ENCODE data around the gene UBE2E1. TPM values are rescaled to one million over a fixed set of nuclear protein-coding genes. Genes with fewer than 3 reads are reported as not detected.
"Not testable (repeated sequence)": the region's sequence is repeated elsewhere in the genome, so short reads cannot be mapped to it uniquely, and the experiment has no call there.

The UBE2E1 gene
- total and polyA plus RNA-seq, 2 donors from 2014 or later: 69.1 to 83.2 TPM

- Histone ChIP-seq H3K9me3 (ENCODE audit: control insufficient read depth in 2 of 3, insufficient read depth in 1 of 3, low read length in 3 of 3) (no peaks in the 10 kb centered on the region), H3K4me3 (ENCODE audit: low read length in 3 of 3) (no peak overlapping the region), H3K27ac (ENCODE audit: low read depth in 2 of 2, low read length in 2 of 2) (no peak overlapping the region), H3K9ac (ENCODE audit: low read length in 3 of 3) (no peak overlapping the region), H3K4me1 (ENCODE audit: control insufficient read depth in 2 of 3, insufficient read depth in 2 of 3, low read depth in 1 of 3, low read length in 3 of 3) (peaks cover 5 to 11% (median 8%) of the 10 kb centered on the region in 3 donors), H3K36me3 (ENCODE audit: control insufficient read depth in 2 of 3, insufficient read depth in 3 of 3, low read length in 3 of 3) (no peaks in the 10 kb centered on the region), H3K27me3 (ENCODE audit: control insufficient read depth, insufficient read depth, low read length) (no peaks in the 10 kb centered on the region)
- no peak for TF ChIP-seq CTCF (IDR thresholded peaks at IDR 0.05; ENCODE audit: borderline replicate concordance, extremely low read depth, insufficient read depth)
- intact Hi-C loops (cut with DNase I): no loop called here
- DNase-seq (peak in 3 of 5 donors; percentile 34 to 74 (median 57)), FAIRE-seq (no peak)
Measured at GRCh38 chr3:23869977-23870662, 64.4 kb downstream of the UBE2E1 start.

- intact Hi-C loops (cut with DNase I): not testable (repeated sequence)
Measured at GRCh38 chr3:23870663-23871043, 64.9 kb downstream of the UBE2E1 start.

DNA sequence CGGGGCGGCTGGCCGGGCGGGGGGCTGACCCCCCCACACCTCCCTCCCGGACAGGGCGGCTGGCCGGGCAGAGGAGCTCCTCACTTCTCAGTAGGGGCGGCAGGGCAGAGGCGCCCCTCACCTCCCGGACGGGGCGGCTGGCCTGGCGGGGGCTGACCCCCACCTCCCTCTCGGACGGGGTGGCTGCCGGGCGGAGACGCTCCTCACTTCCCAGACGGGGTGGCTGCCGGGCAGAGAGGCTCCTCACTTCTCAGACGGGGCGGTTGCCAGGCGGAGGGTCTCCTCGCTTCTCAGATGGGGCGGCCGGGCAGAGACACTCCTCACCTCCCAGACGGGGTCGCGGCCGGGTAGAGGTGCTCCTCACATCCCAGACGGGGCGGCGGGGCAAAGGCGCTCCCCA is 65.6 kb downstream of the UBE2E1 start:
- H3K9me3 ChIP-seq (ENCODE audit: control insufficient read depth in 2 of 3, insufficient read depth in 1 of 3, low read length in 3 of 3); H3K27me3 ChIP-seq (ENCODE audit: control insufficient read depth, insufficient read depth, low read length); DNase-seq; intact Hi-C loops (cut with DNase I); H3K4me3 ChIP-seq (ENCODE audit: low read length in 3 of 3); H3K9ac ChIP-seq (ENCODE audit: low read length in 3 of 3); H3K4me1 ChIP-seq (ENCODE audit: control insufficient read depth in 2 of 3, insufficient read depth in 2 of 3, low read depth in 1 of 3, low read length in 3 of 3); H3K27ac ChIP-seq (ENCODE audit: low read depth in 2 of 2, low read length in 2 of 2); FAIRE-seq; H3K36me3 ChIP-seq (ENCODE audit: control insufficient read depth in 2 of 3, insufficient read depth in 3 of 3, low read length in 3 of 3): not testable (repeated sequence)

More at GRCh38 chr3:23870663-23871043, 64.9 kb downstream of the UBE2E1 start:
- not testable (repeated sequence) for H3K4me3 ChIP-seq (ENCODE audit: low read length in 3 of 3); H3K27me3 ChIP-seq (ENCODE audit: control insufficient read depth, insufficient read depth, low read length); H3K9ac ChIP-seq (ENCODE audit: low read length in 3 of 3); H3K9me3 ChIP-seq (ENCODE audit: control insufficient read depth in 2 of 3, insufficient read depth in 1 of 3, low read length in 3 of 3); H3K36me3 ChIP-seq (ENCODE audit: control insufficient read depth in 2 of 3, insufficient read depth in 3 of 3, low read length in 3 of 3); DNase-seq; H3K4me1 ChIP-seq (ENCODE audit: control insufficient read depth in 2 of 3, insufficient read depth in 2 of 3, low read depth in 1 of 3, low read length in 3 of 3); FAIRE-seq; H3K27ac ChIP-seq (ENCODE audit: low read depth in 2 of 2, low read length in 2 of 2)

DNA sequence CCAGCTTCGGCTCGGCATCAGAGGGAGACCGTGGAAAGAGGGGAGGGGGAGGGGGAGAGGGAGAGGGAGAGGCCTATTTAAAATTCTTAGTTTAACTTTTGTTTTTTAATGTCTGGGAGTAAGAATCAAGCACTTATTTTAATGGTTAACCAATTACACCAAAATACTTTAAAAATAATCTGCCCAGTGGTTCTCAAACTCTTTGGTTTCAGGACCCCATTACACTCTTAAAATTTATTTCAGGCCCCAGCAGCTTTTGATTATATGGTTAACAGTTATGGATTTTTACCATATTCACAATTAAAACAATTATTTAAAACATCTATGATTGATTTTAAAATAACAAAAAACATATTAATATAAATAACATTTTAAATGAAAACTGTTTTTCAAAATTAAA is 66.6 kb downstream of the UBE2E1 start:
- DNase-seq (no peak), FAIRE-seq (no peak)
- H3K4me1 ChIP-seq (ENCODE audit: control insufficient read depth in 2 of 3, insufficient read depth in 2 of 3, low read depth in 1 of 3, low read length in 3 of 3): no peaks in the 10 kb centered on the region
- no peak overlapping the region for H3K9ac ChIP-seq (ENCODE audit: low read length in 3 of 3)
- no peak overlapping the region for H3K27ac ChIP-seq (ENCODE audit: low read depth in 2 of 2, low read length in 2 of 2)
- TF ChIP-seq CTCF (IDR thresholded peaks at IDR 0.05; ENCODE audit: borderline replicate concordance, extremely low read depth, insufficient read depth): no peak
- no peaks in the 10 kb centered on the region for H3K36me3 ChIP-seq (ENCODE audit: control insufficient read depth in 2 of 3, insufficient read depth in 3 of 3, low read length in 3 of 3)
- intact Hi-C loops (cut with DNase I): no loop called here
- no peaks in the 10 kb centered on the region for H3K9me3 ChIP-seq (ENCODE audit: control insufficient read depth in 2 of 3, insufficient read depth in 1 of 3, low read length in 3 of 3)
- H3K27me3 ChIP-seq (ENCODE audit: control insufficient read depth, insufficient read depth, low read length): no peaks in the 10 kb centered on the region
- H3K4me3 ChIP-seq (ENCODE audit: low read length in 3 of 3): no peak overlapping the region

Measured in kidney (tissue), 14 donors.